Measurements from ENCODE around the gene TDRD15. TPM values are rescaled to one million over a fixed set of nuclear protein-coding genes. Genes with fewer than 3 reads are reported as not detected.

TDRD15 gene
- total and polyA plus RNA-seq, 2 of the 4 experiments (the other 2 are of a cell fraction), result not detected

DNA sequence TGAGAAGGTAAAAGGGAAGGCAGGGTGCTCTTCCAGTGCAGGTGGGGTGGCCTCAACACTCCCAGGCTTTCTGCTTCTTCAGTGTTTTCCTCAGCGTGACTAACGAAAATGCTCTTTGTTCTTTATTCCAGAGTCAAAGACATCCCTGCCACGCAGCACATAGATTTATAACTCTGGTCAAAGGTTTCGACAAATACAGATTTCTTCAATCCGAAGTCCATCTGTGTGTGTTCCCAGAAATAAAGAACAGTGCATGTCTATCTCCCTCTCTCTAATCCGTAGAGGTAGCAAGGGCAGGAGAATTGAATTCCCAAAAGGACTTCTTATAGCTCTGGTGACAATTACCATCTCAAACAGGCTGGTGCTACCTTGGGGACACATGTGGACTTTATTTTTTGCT is 26.4 kb upstream of the TDRD15 start:
- Histone ChIP-seq H3K9me1 (ENCODE audit: insufficient read depth, low read length) (no peaks in the 10 kb centered on the region), H3K4ac (ENCODE audit: low read depth, low read length) (no peak overlapping the region), H3K4me2 (ENCODE audit: low read depth, low read length) (no peak overlapping the region), H3K4me3 (ENCODE audit: insufficient read depth, low read depth, low read length) (no peak overlapping the region), H3K18ac (ENCODE audit: low read depth, low read length) (no peak overlapping the region), H3K23ac (ENCODE audit: low read depth, low read length) (no peak overlapping the region), H3K27ac (ENCODE audit: insufficient read depth, low read length) (no peak overlapping the region), H2AK5ac (ENCODE audit: low read depth, low read length) (no peak overlapping the region), H3K4me1 (ENCODE audit: control insufficient read depth, insufficient read depth, low read length) (no peaks in the 10 kb centered on the region), H2BK15ac (ENCODE audit: low read depth, low read length) (no peak overlapping the region), H2BK120ac (ENCODE audit: low read depth, low read length) (no peak overlapping the region), H2BK20ac (ENCODE audit: low read depth, low read length) (no peak overlapping the region), H3K14ac (replicated peaks; ENCODE audit: low read depth, low read length) (no peak overlapping the region), H4K91ac (ENCODE audit: insufficient read depth, low read depth, low read length) (no peak overlapping the region), H3K9me3 (ENCODE audit: control insufficient read depth, insufficient read depth, low read length) (no peaks in the 10 kb centered on the region), H2AFZ (replicated peaks; ENCODE audit: low read length, poor library complexity) (no peak overlapping the region), H3K79me1 (ENCODE audit: low read depth in 1 of 2, low read length in 2 of 2) (no peaks in the 10 kb centered on the region), H4K20me1 (ENCODE audit: insufficient read depth, low read length) (no peaks in the 10 kb centered on the region), H3K27me3 (ENCODE audit: control insufficient read depth, insufficient read depth, low read length) (no peaks in the 10 kb centered on the region), H2BK5ac (ENCODE audit: low read depth, low read length, poor library complexity, severe bottlenecking) (no peak overlapping the region), H3K36me3 (ENCODE audit: control insufficient read depth, insufficient read depth, low read length) (no peaks in the 10 kb centered on the region), H3K56ac (ENCODE audit: extremely low read depth, insufficient read depth, low read length) (no peak overlapping the region), H4K5ac (ENCODE audit: low read depth, low read length) (no peak overlapping the region), H3K9ac (ENCODE audit: low read depth, low read length) (no peak overlapping the region), H4K8ac (ENCODE audit: low read depth in 2 of 2, low read length in 2 of 2) (no peak overlapping the region), H2AK9ac (replicated peaks; ENCODE audit: low read depth, low read length, poor library complexity) (no peak overlapping the region)
- intact Hi-C loops (cut with micrococcal nuclease) (no loop called here), in situ Hi-C loops (cut with MboI; ENCODE audit: low sequenced_read_pairs) (no loop called here), dilution Hi-C loops (cut with HindIII; ENCODE audit: low sequenced_read_pairs, unreplicated experiment) (no loop called here)
- TF ChIP-seq, protein P1, sequence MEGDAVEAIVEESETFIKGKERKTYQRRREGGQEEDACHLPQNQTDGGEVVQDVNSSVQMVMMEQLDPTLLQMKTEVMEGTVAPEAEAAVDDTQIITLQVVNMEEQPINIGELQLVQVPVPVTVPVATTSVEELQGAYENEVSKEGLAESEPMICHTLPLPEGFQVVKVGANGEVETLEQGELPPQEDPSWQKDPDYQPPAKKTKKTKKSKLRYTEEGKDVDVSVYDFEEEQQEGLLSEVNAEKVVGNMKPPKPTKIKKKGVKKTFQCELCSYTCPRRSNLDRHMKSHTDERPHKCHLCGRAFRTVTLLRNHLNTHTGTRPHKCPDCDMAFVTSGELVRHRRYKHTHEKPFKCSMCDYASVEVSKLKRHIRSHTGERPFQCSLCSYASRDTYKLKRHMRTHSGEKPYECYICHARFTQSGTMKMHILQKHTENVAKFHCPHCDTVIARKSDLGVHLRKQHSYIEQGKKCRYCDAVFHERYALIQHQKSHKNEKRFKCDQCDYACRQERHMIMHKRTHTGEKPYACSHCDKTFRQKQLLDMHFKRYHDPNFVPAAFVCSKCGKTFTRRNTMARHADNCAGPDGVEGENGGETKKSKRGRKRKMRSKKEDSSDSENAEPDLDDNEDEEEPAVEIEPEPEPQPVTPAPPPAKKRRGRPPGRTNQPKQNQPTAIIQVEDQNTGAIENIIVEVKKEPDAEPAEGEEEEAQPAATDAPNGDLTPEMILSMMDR (conservative IDR thresholded peaks at IDR 0.05; ENCODE audit: low read depth, low read length), result no peak
- TF ChIP-seq NFE2L2 (IDR thresholded peaks at IDR 0.05; ENCODE audit: low read depth, low read length), result no peak
- no peak for TF ChIP-seq BHLHE40 (IDR thresholded peaks at IDR 0.05; ENCODE audit: low read depth, low read length)
- TF ChIP-seq MAZ (IDR thresholded peaks at IDR 0.05; ENCODE audit: borderline replicate concordance, low read depth, low read length), result no peak
- TF ChIP-seq RCOR1 (IDR thresholded peaks at IDR 0.05; ENCODE audit: insufficient replicate concordance, low read length), result no peak
- no peak for TF ChIP-seq RFX5 (IDR thresholded peaks at IDR 0.05; ENCODE audit: low read depth, low read length)
- TF ChIP-seq, protein P2, sequence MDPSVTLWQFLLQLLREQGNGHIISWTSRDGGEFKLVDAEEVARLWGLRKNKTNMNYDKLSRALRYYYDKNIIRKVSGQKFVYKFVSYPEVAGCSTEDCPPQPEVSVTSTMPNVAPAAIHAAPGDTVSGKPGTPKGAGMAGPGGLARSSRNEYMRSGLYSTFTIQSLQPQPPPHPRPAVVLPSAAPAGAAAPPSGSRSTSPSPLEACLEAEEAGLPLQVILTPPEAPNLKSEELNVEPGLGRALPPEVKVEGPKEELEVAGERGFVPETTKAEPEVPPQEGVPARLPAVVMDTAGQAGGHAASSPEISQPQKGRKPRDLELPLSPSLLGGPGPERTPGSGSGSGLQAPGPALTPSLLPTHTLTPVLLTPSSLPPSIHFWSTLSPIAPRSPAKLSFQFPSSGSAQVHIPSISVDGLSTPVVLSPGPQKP (IDR thresholded peaks at IDR 0.05; ENCODE audit: borderline replicate concordance, low read depth, low read length), result no peak
- TF ChIP-seq, protein P3, sequence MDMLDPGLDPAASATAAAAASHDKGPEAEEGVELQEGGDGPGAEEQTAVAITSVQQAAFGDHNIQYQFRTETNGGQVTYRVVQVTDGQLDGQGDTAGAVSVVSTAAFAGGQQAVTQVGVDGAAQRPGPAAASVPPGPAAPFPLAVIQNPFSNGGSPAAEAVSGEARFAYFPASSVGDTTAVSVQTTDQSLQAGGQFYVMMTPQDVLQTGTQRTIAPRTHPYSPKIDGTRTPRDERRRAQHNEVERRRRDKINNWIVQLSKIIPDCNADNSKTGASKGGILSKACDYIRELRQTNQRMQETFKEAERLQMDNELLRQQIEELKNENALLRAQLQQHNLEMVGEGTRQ (IDR thresholded peaks at IDR 0.05; ENCODE audit: low read depth, low read length), result no peak
- no peak for TF ChIP-seq CEBPB (IDR thresholded peaks at IDR 0.05; ENCODE audit: low read depth, low read length)
- TF ChIP-seq FOS (IDR thresholded peaks at IDR 0.05; ENCODE audit: low read depth, low read length), result no peak
- TF ChIP-seq MAFK (IDR thresholded peaks at IDR 0.05; ENCODE audit: low read depth, low read length), result no peak
- TF ChIP-seq CHD1 (IDR thresholded peaks at IDR 0.05; ENCODE audit: low read depth, low read length), result no peak
- no peak for TF ChIP-seq RAD21 (IDR thresholded peaks at IDR 0.05; ENCODE audit: low read length)
- TF ChIP-seq POLR2A (IDR thresholded peaks at IDR 0.05; ENCODE audit: low read depth, low read length), result no peak
- no peak for TF ChIP-seq SMC3 (IDR thresholded peaks at IDR 0.05; ENCODE audit: low read depth, low read length)
- no peak for TF ChIP-seq MXI1 (IDR thresholded peaks at IDR 0.05; ENCODE audit: borderline replicate concordance, low read depth, low read length)
- WGBS, 2 experiments (ENCODE audit: extremely low coverage in 2 of 2, insufficient read length in 1 of 2), result no CpG with 5 or more reads among the region's 6 CpGs
- DNase-seq, result no peak
- ChIA-PET CTCF (no interaction called here), POLR2A (ENCODE audit: unreplicated experiment) (no interaction called here)
- BruUV-seq (replicated peaks), result no TSS peak
- ATAC-seq (ENCODE audit: low read depth), result no peak
